Endometrial microvascular endothelial cells (primary cell): ENCODE measurements around the gene RPAP3. TPM values are rescaled to one million over a fixed set of nuclear protein-coding genes. Genes with fewer than 3 reads are reported as not detected.

Experiments
- in situ Hi-C: cut with HindIII; loops from 2 replicates; pipeline ENCODE4 v1.10.0; 2017; ENCODE audit warnings: low sequenced_read_pairs, low pct_unique_long_range_greater_than_20kb; ENCODE audit errors: inconsistent ontology term
- total RNA-seq: library from RNA; depleted of rRNA; stranded (reverse); fragments of >200 nt; gene quantifications from one replicate; pipeline ENCODE4 v1.2.3, GENCODE V29; 2015; ENCODE audit errors: inconsistent ontology term

RPAP3 gene
- total RNA-seq, 1 donor from 2014 or later: 11.8 TPM

DNA sequence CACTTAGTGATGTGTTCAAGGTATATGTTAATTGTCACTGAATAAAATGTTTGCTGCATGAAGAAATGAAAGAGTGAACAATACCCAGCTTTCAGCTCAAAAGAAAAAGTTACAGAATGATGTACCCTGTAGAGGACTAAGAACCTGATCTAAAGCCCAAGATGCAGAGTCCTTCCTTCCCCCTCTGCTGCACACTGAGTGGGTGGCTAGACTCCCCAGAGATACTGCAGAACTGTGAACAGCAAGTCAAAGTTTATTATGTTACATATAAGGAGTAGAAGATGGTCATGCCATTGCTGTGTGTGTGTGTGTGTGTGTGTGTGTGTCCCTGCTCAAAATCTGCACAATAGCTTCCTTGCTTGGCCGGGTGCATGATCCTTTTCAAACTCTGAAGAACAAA is 83.9 kb downstream of the RPAP3 start:
- in situ Hi-C loops: no loop called here

DNA sequence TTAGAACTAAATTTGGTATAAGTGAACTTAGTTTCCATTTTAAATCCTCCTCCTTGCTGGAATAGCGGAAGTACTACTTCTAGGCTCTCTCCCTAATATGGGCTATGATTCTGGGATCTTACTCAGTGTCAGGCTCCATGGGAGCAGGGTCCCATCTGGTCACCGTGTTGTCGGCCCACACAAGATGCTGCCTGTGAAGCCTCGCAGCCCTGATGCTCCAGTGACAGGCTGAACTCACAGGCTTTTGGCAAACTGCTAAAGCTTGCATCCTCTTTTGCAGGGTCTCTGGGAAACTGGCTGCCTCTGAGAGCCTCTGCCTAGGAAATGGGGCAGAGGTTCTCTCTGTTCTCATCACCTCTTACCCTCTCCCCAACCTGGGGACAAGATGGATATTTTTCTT is 88.4 kb downstream of the RPAP3 start:
- in situ Hi-C loops: no loop called here

DNA sequence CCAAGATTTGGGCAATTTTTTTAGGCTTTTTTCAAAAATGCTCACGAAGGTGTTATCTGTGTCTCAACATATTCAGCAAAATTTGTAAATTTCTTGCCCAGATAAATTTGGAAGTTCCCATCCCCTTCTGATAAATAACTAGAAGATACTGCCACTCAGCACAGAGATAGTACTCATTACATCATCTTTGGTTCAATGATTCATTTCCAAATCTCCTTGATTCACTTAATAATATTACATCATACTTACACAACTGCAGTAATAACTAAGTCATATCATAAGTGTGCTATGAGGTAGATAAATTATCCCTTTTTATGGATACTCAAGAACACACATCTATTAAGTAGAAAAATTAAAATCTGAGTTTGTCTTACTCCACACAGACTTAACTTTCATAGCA is 89.4 kb downstream of the RPAP3 start:
- in situ Hi-C loops: no loop called here

DNA sequence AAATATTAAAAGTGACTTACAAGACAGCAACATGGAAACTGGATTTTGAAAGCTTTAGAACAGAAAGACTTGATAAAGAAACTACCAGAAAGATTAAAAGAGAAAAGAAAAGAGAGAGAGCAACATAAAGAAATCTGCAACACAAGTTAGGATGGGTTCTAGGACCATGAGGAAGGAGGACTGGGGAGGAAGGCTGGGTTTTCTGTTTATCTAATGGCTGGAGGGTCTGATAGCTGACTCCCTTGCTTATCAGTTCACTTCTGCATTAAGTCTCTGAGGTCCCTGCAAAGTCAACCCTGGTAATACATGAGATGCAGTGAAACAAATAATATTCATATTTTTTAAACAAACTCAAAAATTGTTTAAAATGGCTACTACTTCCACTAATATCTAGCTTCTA is 90.1 kb downstream of the RPAP3 start:
- in situ Hi-C loops: no loop called here

DNA sequence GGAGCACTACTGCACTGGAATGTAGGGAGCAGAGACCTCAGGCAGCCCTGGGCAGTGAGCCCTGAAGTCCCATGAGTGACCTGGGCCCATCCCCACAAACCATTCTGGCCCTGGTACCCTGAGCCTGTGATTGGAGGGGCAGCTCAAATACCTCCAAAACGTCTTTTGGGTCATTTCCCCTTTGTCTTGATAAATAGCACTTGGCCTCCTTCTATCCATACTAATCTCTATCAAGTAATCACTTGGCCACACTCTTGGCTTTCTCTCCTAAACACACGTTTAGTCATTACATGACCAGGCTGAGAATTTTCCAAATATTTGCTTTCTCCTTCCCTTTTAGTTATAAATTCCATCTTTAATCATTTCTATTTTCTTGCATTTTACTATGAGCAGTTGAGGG is 91.3 kb downstream of the RPAP3 start:
- in situ Hi-C loops: no loop called here

DNA sequence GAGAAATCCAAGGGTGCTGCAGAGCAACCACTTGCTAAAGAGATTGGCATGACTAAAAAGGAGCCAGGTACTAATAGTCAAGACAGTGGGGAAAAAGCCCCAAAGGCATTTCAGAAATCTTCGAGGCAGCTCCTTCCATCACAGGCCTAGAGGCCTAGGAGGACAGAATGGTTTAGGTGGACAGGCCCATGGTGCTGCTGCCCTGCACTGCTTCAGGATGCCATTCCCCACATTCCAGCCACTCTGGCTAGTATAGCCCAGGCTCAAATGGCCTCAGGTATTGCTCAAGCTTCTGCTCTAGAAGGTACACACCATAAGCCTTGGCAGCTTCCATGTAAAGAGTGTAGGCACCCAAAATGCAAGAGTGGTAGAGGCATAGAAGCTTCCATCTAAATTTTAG is 92.9 kb downstream of the RPAP3 start:
- in situ Hi-C loops: no loop called here

DNA sequence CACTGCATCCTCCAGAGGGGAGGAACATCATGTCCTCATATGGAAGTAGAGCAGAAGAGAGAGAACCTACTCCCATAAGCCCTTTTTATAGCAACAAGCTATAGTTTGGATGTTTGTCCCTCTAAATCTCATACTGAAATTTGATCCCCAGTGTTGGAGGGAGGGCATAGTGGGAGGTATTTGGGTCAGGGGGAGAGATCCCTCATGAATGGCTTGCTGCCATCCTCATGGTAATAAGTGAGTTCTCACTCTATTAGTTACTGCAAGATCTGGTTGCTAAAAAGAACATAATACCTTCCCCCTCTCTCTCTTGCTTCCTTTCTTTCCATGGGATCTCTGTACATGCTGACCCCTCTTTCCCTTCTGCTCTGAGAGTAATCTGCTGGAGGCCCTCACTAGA is 93.9 kb downstream of the RPAP3 start:
- in situ Hi-C loops: no loop called here

Other genes with a start within 250 kb of the RPAP3 start
- not detected for gene ENDOU, start 19.5 kb upstream of the RPAP3 start, total RNA-seq
- 27.8 TPM for gene RAPGEF3, start 52.9 kb upstream of the RPAP3 start, total RNA-seq
- 18.5 TPM for gene SLC48A1, start 67.2 kb upstream of the RPAP3 start, total RNA-seq
- gene HDAC7, start 113.9 kb upstream of the RPAP3 start, total RNA-seq: 84.6 TPM
- 3.6 TPM for gene VDR, start 199.0 kb upstream of the RPAP3 start, total RNA-seq